Body of pancreas (tissue), 4 donors: ENCODE data around the gene JAG2.

Experiments
- POLR2A ChIP-seq, 3 donors: fragments of 450-650 bp; IDR thresholded peaks; one replicate each; pipeline ENCODE4 v1.6.1; 2016; ENCODE audit warnings: antibody characterized with exemption in 3 of 3, mild to moderate bottlenecking in 2 of 3
- TF ChIP-seq, protein P1 (sequence below), 7 experiments: fragments of 450-650 bp in 4 of 7; fragments of 200-600 bp in 3 of 7; sonication (generic) in 3 of 7; IDR thresholded peaks; one replicate each; pipeline ENCODE4 v1.5.1; 2016 to 2019; ENCODE audit warnings: antibody characterized with exemption in 7 of 7

DNA sequence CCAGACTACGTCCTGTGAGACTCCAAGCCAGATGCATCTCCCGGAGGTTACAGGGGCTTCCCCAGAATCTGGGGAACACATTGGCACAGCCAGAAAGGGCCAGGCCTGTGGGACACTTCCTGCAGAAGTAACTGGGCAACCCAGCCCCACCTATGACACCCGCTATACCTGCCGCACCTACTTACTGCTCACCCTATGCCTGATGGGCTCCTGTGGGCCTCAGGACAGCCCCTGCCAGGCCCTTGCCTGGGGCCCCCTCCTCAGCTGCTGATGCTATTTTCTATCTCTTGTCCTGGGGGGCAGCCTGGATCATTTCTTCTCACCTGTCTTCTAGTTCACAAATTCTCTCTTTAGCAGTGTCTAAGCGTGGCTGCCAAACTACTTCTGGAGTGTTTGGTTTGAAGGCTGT, 28.7 kb downstream of the JAG2 start:
- no peak for TF ChIP-seq POLR2A (IDR thresholded peaks at IDR 0.05)
- TF ChIP-seq, protein P1, sequence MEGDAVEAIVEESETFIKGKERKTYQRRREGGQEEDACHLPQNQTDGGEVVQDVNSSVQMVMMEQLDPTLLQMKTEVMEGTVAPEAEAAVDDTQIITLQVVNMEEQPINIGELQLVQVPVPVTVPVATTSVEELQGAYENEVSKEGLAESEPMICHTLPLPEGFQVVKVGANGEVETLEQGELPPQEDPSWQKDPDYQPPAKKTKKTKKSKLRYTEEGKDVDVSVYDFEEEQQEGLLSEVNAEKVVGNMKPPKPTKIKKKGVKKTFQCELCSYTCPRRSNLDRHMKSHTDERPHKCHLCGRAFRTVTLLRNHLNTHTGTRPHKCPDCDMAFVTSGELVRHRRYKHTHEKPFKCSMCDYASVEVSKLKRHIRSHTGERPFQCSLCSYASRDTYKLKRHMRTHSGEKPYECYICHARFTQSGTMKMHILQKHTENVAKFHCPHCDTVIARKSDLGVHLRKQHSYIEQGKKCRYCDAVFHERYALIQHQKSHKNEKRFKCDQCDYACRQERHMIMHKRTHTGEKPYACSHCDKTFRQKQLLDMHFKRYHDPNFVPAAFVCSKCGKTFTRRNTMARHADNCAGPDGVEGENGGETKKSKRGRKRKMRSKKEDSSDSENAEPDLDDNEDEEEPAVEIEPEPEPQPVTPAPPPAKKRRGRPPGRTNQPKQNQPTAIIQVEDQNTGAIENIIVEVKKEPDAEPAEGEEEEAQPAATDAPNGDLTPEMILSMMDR (IDR thresholded peaks at IDR 0.05): no peak
